HG03460 (cell line): Measurements from ENCODE around the gene FXYD6.

Experiments used
- ATAC-seq: cut with Tn5 transposase; IDR thresholded peaks from one replicate; pipeline ENCODE4 v1.9.1; 2021; ENCODE audit not compliant: unreplicated experiment

Gene FXYD6

GRCh38 chr11:117832511-117832910 is 43.9 kb downstream of the FXYD6 start:
- no peak for ATAC-seq

DNA sequence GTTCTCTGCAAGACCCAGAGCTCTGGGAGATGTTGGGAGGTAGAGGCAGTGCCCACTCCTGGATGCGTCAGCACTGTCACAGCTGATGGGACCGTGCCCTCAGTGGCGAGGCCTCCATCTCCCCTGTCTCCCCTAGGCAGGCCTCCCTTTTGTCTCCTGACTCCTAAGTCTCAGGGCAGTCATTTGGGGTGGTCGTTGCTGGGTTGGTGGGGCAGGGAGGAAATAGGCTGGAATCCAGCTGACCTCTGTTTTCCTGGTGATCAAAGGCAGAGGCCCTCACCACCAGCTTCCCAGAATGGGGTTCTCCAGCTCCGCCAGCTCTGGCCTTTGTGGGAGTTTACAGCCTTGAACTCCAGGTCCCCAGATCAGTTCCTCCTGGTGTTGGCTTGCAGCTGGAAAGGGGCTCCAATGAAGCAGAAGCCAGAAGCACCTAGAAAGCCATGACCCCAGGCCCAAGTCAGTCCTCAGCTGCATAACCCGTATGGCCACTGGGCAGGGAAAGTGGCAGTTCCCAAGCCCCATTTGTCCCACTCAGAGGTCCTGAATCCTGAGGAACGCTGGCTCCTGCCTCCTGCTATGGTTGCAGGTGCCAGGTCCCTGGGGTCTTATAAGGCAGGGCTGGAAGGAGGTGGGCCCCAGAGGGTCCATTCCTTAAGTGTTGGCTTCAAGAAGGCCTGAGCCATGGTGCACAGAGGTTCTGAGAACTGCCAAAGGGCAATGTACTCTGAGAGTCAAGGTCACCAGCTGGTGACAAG is 44.6 kb downstream of the FXYD6 start:
- no peak for ATAC-seq

- ATAC-seq, result no peak
Observed at GRCh38 chr11:117830674-117831351, 45.6 kb downstream of the FXYD6 start.

- no peak for ATAC-seq
Observed at GRCh38 chr11:117830072-117830471, 46.4 kb downstream of the FXYD6 start.

DNA sequence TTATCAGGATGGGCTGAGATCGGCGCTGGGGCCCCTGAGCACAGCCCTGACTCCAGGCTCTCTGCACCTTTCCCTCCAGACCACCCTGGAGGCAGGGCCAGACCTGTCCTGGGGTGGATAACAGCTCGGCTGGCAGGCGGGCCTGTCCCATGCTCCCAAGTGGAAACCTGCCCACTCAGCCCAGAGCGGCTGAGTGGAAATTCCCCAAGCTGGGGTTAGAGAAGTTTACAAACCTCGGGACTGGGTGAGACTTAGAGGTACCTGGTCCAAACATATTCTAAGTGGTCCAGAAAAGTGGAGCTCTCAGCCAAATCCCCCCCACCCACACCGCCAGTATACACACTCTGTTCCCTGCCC is 47.1 kb downstream of the FXYD6 start:
- ATAC-seq, result no peak

DNA sequence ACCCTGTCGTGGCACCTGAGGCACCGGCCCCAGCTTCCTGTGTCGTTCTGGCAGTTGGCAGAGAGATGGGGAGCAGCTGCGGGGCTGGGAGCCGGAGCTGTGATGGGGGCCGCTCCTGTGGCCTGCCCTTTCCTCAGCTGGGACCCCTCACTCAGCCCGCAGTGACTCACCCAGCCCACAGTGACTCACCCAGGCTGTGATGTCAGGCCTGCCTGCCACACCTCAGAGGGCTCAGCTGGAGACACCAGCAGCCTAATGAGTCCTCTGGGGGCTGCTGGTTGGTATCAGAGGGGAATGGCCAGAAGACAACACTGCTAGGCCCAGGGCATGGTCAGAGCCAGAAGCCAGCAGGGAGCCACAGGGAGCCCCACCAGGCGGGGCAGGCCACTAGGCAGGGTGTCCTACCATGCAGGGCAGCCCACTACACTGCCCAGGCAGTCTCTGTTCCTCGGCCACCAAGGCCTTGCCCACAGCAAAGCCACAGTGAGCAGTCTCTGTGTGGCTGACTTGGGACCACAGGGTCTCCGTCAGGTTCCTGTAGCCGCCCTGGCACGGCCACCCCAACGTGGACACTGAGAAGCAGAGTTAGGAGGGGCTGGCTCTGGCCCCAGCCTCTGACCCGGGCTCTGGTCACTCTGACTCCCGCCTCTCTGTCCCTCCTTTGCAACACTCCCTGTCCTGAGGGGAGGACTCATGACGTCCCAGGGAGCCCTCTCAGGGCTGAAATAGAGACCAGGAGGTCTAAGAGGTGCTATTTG is 47.7 kb downstream of the FXYD6 start:
- peak; percentile 61 for ATAC-seq

DNA sequence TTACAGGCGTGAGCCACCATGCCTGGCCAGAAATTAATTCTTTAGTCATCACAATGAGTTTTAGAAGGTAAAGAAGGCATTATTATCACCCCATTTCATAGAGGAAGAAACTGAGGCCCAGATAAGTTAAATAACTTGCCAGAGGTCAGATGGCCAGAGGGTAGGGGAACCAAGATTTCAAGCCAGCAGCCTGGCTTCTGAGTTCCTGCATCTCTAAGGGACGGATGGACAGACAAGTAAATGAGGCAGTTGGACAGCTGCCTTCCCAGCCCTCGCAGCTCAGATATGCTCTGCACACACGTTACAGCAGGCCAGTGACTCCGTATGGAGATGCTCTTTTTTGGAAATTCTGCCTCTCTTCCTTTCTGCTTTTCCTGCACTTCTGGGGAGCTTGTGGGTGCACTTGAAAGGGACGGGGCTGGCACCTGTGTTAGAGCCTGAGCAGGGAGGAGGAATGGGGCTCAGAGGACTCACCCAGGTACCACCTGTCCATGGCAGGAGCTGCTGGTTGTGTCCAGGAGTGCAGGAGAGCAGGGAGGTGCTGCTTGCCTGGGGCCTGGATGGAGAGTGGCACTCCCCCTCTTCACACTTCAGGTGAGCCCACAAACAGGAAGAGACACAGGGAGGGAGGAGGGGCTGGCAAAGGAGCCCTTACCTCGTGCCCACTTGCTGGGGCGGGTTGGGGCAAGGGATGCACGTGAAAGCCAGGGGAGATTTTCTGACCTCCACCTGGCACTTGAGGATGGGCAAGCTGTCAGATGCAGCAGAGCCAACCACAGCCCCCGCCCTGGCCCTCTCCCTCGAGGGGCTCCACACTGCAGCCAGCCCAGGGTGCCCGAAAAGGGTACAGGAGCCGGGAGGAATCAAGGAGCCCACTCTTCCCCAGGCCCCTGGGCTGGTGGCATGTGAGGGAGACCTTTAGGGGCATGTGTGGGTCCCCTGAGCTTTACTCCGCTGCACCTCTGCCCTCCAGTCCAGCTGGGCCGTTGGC is 48.6 kb downstream of the FXYD6 start:
- ATAC-seq, result peak; percentile 15

GRCh38 chr11:117826832-117827231 is 49.6 kb downstream of the FXYD6 start:
- ATAC-seq, result no peak

- no peak for ATAC-seq
Observed at GRCh38 chr11:117826190-117826570, 50.3 kb downstream of the FXYD6 start.

- no peak for ATAC-seq
Observed at GRCh38 chr11:117825538-117826189, 50.8 kb downstream of the FXYD6 start.

- no peak for ATAC-seq
Observed at GRCh38 chr11:117824571-117825537, 51.6 kb downstream of the FXYD6 start, which contains the start of gene FXYD2. Gene FXYD2, minus strand, starts transcription at chr11:117824744. Its CDS starts 66 bp downstream, at chr11:117824678.

- ATAC-seq, result no peak
Observed at GRCh38 chr11:117823946-117824420, 52.5 kb downstream of the FXYD6 start.

DNA sequence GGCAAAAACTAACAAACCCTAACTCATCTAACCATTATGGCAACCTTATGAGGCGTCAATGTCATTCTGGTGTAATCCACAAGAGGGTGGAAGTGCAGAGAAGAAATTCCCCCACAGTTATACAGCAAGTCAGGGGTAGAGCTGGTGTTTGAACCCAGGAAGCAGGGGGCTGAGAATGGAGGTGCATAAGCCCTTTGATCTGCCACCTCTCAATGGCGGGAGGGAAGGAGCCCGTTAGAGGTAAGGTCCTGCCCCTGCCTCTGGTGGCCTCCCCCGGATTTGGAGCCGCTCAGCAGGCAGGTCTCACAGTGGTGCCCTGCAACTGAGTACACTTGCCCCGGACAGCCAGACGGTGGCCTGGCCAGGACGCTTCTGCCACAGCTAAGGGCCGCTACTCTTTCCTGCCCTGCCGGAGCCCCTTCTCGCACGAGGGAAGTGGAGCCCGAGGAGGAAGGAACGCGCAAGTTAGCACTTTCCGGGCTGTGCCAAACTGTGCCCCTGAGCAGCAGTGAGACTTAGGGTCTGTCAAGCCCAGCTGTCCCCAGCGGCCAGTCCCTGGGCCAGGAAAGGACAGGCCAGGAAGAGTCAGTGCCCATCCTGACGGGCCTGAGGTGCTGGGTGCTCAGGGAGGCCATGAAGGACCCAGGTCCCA is 53.0 kb downstream of the FXYD6 start:
- no peak for ATAC-seq

GRCh38 chr11:117822074-117823033 is 54.1 kb downstream of the FXYD6 start:
- no peak for ATAC-seq

GRCh38 chr11:117821431-117821830 is 55.0 kb downstream of the FXYD6 start:
- no peak for ATAC-seq

- no peak for ATAC-seq
Observed at GRCh38 chr11:117820516-117820915, 55.9 kb downstream of the FXYD6 start.

GRCh38 chr11:117820071-117820470 is 56.4 kb downstream of the FXYD6 start:
- no peak for ATAC-seq
